SU-DHL-6 (cell line): ENCODE results near the gene SVIL.

Experiments used
- CTCF ChIP-seq: fragments of 200-600 bp; sonication (generic); IDR thresholded peaks from one replicate; pipeline ENCODE4 v1.5.1; 2017; ENCODE audit warnings: antibody characterized with exemption, mild to moderate bottlenecking, low read length, moderate library complexity; ENCODE audit not compliant: insufficient read depth, poor library complexity, severe bottlenecking
- EZH2phosphoT487 ChIP-seq: fragments of 200-600 bp; sonication (generic), shearing (Covaris generic); conservative IDR thresholded peaks from 2 replicates; pipeline ENCODE4 v1.6.1; 2018; ENCODE audit warnings: mild to moderate bottlenecking, antibody characterized with exemption, low read length, moderate library complexity, mixed read lengths

GRCh38 chr10:29598851-29599311, 35.9 kb downstream of the SVIL start:
- TF ChIP-seq CTCF: no peak
- TF ChIP-seq EZH2phosphoT487: no peak
